ENCODE measurements around the gene FARSB.

DNA sequence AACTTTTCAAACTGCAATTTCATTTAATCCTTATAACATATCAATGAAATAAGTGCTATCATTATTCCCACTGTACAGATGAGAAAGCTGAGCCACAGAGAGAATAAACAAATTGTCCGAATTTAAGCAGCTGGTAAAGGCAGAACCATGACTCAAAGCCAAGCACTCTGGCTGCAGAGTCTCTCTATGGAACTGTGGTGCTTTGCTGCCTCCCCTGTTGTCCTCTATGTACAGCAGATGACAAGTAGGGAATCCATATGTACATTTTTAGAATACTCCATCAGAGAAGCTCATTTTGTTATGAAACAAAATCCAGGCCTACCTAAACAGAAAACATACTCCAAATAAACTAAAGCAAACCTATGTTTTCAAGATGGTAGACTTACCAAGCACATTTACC is 45.1 kb downstream of the FARSB start:
- no peak for TF ChIP-seq TAF1 (IDR thresholded peaks at IDR 0.05; ENCODE audit: borderline replicate concordance, low read depth, low read length)
- no peak for TF ChIP-seq POLR2AphosphoS5 (IDR thresholded peaks at IDR 0.05; ENCODE audit: low read depth, low read length)
